DLD1 (cell line): ENCODE results near the gene VWA7.

ENCODE experiments used
- in situ Hi-C: cut with HindIII; loops from 2 replicates; pipeline ENCODE4 v1.10.0; 2017; ENCODE audit warnings: low sequenced_read_pairs

Gene VWA7

DNA sequence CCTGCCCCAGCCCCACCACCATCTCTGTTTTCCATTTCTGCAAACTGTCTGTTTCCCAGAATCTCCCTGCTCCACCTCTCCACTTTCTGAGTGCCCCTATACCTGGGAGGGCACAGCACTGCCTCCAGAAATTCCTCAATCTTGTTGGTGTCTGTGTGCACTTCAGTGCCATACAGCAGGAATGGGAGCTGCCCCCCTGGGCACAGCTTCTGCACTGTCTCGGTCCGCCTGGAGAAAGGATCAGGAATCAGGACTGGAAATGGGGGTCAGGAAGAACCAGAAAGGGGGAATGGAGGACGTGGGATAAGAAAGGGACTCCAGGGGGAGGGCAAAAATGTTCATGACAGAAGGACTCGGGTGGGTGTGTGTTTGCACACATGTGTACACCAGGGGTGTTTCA, 43.4 kb downstream of the VWA7 start:
- in situ Hi-C loops, result loop anchor here (5.0 kb wide), 1 partner anchor 41 kb away; no protein-coding TSS in a partner anchor

GRCh38 chr6:31732029-31732428, 45.1 kb downstream of the VWA7 start:
- in situ Hi-C loops, result loop anchor here (5.0 kb wide), 1 partner anchor 40 kb away; no protein-coding TSS in a partner anchor

- in situ Hi-C loops, result loop anchor here (5.0 kb wide), 1 partner anchor 38 kb away; no protein-coding TSS in a partner anchor
These were observed 46.5 kb downstream of the VWA7 start for GRCh38 chr6:31730631-31731086.

DNA sequence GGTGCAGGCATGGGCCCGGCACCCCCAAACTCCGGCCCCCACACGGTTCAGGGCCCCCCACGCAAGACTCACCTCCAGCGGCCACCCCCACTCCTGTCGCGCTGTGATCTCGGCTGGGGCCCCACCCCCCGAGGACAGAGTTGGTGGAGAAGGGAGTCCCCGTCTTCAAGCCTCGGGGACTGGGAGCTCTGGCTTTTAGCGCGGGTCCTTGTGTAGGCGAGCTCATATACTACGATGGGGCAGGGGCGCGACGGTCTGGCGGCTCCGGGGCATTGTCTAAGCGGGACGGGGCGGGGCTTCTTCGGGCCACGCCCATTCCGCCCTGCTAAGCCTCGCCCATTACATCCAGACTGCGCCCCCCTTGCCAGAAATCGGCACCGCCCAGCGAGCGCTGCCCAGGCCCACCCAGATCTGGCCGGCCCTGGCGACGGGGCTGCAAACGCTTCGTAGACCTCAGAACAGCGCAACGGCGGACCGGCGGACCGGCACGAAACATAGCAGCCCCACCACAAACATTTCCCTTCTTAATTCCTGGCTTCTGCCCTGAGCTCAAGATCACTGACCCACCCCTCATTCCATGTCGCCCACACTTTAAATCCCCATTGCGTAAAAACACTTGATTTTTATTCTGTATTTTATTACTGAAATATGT, 47.0 kb downstream of the VWA7 start:
- in situ Hi-C loops, result loop anchor here (5.0 kb wide), 1 partner anchor 38 kb away; no protein-coding TSS in a partner anchor

DNA sequence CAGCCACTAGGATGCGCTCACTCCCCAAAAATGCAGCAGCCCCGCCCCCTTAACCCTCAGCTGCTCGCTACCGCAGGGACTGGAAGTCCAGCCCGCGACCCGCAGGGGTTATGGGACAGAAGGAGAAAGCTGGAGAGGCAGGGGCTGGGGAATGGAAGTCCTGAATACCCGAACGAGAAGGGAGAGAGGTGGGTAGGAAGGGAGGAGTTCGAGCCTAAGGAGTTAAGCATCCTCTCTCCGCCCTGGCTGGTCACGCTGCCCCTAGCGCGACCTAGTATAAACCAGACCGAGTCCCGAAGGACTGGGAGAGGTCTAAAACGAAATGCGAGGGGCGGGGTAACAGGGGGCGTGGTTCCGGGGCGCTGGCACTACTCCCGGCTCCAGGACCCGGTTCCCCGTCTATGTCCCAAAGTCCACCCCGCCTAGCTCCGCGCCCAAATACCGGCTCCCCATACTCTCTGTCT, 47.6 kb downstream of the VWA7 start:
- in situ Hi-C loops, result no loop called here

- in situ Hi-C loops, result no loop called here
These were observed 48.2 kb downstream of the VWA7 start, which contains the start of gene DDAH2 for GRCh38 chr6:31728767-31729514. DDAH2 (minus strand) TSS chr6:31729299; CDS start chr6:31729161, 138 bp downstream.

- in situ Hi-C loops, result no loop called here
These were observed 49.1 kb downstream of the VWA7 start for GRCh38 chr6:31727717-31728671.

DNA sequence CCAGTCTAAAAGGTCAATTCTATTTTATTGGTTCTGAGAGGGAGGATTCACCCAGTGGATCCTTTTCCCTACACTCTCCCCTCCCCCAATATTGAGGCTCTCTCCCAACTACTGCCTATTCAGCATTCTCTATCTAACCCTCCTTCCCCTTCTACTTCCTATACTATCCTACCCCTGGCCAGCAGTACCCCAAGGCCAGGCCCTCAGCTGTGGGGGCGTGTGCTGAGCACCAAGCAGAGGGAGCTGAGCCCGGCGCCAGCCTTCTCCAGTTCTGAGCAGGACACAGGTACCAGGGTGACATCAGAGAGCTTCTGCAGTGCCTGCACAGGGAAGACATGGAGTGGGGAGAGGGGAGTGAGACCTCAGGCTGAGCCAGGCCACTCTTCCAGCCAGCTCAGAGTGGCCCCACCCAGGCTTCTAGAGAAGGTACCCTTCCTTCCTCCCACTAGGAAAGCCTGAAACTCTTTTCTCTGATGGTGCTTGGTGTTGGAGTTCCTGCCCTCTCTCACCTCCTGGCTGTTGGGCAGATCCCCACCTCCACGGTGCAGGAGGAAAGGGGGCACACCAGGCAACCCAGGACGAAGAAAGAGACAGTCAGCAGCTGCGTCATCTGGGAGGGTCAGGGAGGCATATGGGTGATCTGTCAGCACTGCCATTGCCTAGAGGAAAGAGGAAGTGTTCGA, 50.0 kb downstream of the VWA7 start:
- in situ Hi-C loops, result no loop called here

GRCh38 chr6:31725502-31726350, 51.4 kb downstream of the VWA7 start:
- in situ Hi-C loops, result no loop called here

GRCh38 chr6:31723980-31724691, 53.0 kb downstream of the VWA7 start:
- in situ Hi-C loops, result no loop called here

- in situ Hi-C loops, result no loop called here
These were observed 53.7 kb downstream of the VWA7 start, which contains the start of gene MPIG6B for GRCh38 chr6:31723245-31723979. MPIG6B (plus strand) TSS chr6:31723373; CDS start chr6:31723384, 11 bp downstream.

DNA sequence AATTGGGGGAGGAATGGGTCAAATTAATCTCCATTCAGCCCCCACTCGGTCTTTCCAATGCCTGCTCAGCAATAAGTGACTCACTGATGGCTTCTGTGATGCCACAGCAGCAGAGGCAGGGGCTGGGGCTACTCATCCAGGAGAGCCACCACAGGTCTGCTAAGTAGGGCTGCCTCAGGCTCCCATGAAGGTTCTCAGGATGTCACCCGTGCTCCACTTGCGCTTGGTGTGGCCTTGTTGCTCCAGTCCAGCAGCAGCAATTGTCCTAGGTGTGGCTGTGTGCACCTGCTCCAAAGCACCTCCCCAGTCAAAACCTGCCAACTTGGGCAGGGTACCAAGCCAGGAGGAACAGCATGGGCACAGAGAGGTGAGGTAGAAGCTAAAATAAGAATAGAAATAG, 55.0 kb downstream of the VWA7 start:
- in situ Hi-C loops, result no loop called here

GRCh38 chr6:31721351-31722020, 55.6 kb downstream of the VWA7 start, which contains the start of gene LY6G6C:
LY6G6C (minus strand) TSS chr6:31721746; CDS start chr6:31721679, 67 bp downstream.
- in situ Hi-C loops, result no loop called here

- in situ Hi-C loops, result no loop called here
These were observed 56.8 kb downstream of the VWA7 start for GRCh38 chr6:31720196-31720770.

DNA sequence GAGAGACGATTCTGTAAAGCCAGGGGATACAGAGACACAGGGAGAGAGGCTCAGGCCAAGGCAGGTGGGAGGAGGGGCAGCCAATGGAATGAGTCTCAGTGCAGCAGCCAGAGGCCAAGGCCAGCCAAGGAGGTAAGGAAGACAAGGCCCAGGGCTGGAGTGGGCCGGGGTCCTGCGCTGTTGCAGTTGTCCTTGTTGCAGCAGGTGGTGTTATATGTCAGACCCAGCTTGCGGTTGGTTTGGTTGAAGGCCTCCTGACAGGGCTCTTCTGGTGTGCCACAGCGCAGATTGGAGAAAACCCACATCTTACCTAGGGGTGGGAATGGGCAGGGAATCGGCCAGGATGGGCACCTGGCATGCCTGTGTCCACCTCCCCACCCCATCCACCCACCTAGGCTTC, 58.1 kb downstream of the VWA7 start:
- in situ Hi-C loops, result no loop called here

- in situ Hi-C loops, result no loop called here
These were observed 58.9 kb downstream of the VWA7 start for GRCh38 chr6:31718265-31718664.
